COR-L47 (cell line): ENCODE results near the gene DHRS7C.
"Not testable (repeated sequence)": the region's sequence is repeated elsewhere in the genome, so short reads cannot be mapped to it uniquely, and the experiment has no call there.

Experiments
- DNase-seq: peaks from one replicate; lab custom pipeline; 2025; lab: John Stamatoyannopoulos, UW

The DHRS7C gene

GRCh38 chr17:9810100-9810949 is 18.9 kb upstream of the DHRS7C start:
- no peak for DNase-seq

GRCh38 chr17:9809409-9809808 is 18.0 kb upstream of the DHRS7C start:
- DNase-seq = no peak

GRCh38 chr17:9806699-9807098 is 15.3 kb upstream of the DHRS7C start:
- DNase-seq = no peak

DNA sequence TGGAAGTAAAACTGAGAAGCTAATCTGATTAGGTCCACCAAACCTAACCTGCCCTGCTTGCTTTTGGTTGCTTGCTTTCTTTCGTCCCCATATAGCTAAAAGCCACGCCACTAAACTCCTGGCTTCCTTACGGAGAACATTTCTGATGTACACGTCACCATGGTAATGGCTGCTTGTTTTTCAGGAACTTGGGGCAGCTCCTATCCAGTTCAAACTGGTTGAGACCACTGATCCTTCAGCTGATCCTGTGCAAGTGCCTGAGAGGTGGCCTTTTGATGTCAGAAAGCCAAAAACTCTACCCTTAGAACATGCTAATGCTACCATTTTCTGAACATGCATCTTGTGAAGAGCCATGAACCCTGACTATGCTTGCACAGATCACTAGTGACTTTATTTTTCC is 14.4 kb upstream of the DHRS7C start:
- no peak for DNase-seq

GRCh38 chr17:9802697-9803096 is 11.3 kb upstream of the DHRS7C start:
- no peak for DNase-seq

DNA sequence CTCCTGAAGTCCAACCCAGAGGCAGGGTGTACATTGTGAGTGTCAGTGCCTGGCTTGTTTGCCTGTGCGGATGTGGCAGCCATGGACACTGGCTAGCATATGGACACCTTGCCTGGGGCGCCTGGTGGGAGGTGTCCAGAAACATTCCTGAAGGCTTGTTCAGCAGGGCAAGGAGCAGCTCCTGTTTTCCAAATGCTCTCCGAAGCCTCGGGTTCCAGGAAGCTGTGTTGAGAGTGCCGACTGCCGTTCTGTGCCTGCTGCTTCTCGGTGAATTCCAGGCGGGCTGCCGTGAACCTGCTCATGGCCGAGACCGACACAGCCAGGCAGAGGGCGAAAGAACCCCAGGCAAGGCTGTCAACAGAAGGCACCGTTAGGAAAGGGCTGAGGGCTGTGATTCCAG is 10.9 kb upstream of the DHRS7C start:
- no peak for DNase-seq

DNA sequence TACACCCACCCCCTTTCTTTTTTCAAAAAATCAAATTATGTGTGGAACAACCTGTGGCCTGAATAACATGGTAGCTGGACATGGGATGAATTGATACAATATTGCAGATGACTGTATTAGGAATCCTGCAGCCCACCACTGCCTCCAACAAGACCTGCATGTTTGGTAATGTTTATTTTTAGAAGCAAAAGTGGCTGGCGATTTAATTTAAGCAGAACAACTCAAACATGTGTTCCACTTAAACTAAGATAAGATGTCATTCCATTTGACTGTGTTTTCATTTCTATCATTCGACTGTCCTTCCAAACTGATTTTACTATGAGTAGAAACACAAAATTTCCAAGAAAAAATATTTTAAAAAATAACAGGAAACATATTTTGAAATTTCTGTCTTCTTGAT is 10.1 kb upstream of the DHRS7C start:
- no peak for DNase-seq

GRCh38 chr17:9798724-9799123 is 7.3 kb upstream of the DHRS7C start:
- no peak for DNase-seq

GRCh38 chr17:9798008-9798407 is 6.6 kb upstream of the DHRS7C start:
- DNase-seq = no peak

- no peak for DNase-seq
Observed at GRCh38 chr17:9792181-9792840, 919 bp upstream of the DHRS7C start.

DNA sequence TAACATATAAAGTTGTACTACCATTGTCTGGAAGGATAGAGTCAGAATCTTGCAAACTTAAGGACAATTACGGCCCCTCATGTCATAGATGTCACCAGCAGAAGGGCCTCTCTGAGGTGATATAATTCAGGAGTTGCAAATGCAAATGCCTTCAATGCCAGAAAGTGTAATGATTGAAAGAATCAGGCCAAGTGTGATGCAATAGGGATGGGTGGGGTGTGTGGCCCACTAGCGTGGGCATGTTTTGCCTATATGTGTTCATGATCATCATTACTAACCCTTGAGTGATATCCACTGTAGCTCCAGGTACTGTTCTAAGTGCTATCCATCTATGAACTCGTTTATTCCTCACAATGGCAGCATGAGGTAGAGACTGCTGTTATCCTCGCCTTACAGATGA is 1.1 kb downstream of the DHRS7C start:
- DNase-seq = no peak

DNA sequence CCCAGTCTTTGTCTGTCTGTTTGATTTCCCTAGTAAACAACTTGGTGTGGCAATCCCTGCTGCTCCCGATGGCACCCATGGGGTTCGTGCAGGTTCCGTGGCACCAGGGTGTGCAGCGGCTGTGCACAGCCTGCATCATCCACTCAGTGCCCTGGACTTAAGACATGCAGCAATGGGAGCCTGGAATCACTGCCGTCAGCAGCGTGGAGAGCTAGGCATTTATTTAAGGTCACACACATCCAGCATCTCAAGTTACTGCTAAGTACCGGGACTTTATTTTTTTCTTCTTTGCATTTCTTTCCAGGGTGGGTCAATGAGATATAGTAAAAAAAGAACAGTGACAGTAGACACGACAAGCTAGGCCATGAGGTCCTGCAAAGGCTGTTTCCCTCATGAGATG is 2.8 kb downstream of the DHRS7C start:
- no peak for DNase-seq

GRCh38 chr17:9784544-9784943 is 6.8 kb downstream of the DHRS7C start:
- no peak for DNase-seq

- not testable (repeated sequence) for DNase-seq
Observed at GRCh38 chr17:9783465-9783864, 7.9 kb downstream of the DHRS7C start.

DNA sequence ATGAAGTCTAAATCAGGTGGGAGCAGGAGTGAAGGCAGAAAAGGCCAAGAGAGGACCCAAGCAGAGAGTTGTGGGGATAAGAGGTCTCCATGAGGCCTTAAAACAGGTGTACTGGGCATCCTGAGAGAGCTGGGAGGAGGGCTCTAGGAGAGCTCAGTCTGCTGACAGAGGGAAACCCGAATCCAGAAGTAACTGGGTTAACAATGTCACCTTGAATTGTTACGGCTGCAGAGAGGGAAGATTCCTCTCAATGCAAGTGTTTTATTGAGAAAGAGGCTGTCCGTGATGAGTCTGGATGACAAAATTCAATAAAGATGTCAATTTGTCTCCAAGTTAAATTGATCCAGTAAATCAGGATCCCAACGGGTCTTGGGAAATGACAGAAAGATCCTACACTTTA is 8.3 kb downstream of the DHRS7C start:
- no peak for DNase-seq

- DNase-seq = no peak
Observed at GRCh38 chr17:9780552-9780951, 10.8 kb downstream of the DHRS7C start.

DNA sequence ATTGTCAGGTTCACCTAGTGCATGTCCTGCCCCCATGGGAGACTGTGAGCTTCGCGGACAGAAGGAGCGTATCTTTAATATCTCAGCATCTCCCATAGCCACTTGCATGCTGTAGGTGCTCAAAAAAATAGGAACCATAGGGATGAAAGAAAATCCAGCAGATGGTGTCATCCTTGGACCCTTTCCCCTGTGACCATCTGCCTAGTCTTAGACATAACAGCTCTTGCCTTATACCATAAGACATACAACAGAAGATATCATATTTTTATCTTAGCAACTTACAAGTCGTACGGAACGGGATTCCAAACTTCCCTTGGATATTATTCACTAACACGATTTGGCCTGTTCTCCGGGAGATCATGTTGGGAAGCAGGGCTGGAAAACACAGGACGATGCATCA is 14.5 kb downstream of the DHRS7C start:
- no peak for DNase-seq

DNA sequence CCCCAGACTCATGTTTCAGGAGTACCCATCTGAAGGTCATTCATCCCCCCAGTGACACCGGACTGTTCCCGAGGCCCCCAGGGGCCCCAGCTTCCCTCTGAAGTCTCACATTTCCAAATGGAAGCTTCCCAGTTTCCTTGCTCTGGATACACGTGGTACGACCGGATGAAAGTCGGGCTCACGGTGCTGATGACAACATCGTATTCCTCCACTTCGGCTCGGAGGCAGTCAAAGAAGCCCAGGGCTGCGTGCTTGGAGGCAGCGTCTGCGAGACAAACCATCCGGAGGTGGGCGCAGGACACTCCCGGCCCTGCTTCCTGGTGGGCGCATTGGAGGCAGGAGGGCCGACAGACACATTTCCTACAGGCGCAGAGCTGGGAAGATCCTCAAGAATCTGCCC is 18.7 kb downstream of the DHRS7C start:
- no peak for DNase-seq

GRCh38 chr17:9771465-9771864 is 19.9 kb downstream of the DHRS7C start:
- DNase-seq = no peak

GRCh38 chr17:9769036-9769695 is 22.2 kb downstream of the DHRS7C start:
- no peak for DNase-seq

DNA sequence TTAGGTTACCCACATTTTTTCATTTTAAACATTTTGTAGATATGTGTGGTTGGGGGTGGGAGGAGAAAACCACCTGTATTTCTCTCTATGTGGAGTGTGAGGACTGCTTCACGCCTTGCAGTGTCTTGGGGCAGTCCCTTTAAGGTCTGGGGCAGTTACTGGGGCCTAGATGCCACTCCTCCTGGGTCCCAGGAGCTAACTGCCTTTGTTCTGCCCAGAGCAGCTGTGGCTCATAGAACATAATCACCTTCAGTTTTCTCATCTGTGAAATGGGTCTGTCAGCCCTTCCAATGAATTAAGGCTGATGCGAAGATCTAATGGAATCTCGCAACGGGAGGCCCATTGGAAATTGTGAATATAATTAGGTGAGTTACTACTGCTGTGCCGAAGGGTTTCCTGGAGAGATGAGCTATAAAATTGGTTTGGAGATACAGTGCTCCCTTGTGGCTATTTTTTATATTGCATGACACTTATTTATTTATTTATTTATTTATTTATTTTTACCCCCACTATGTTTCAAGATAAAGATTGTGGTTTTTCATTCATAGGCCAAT is 22.9 kb downstream of the DHRS7C start:
- DNase-seq = no peak

DNA sequence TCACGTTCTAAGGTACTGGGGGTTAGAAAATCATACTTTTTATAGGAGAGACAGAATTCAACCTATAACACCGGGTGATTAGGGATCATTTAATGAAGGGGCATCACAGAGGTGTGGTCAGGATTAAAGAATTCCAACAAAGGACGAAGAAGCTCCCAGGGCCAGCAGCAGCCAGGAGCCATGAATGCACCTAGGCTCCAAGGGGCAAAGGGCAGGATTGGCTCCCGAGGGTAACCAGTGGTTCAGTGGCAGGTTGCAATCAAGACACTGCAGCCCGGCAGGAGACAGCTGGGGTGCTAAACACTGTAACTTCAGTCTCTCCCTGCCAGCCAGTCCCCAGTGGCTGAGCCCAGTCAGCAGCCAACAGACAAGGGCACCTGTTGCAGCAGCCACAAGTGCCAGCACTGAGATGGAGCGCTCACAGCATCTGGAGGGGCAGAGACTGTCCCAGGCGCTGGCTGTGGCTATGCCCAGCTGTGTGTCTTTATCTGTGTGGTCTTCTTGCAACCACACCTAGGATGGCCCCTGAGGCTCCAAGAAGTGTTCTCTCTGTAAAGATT is 23.9 kb downstream of the DHRS7C start:
- no peak for DNase-seq

GRCh38 chr17:9766970-9767369 is 24.4 kb downstream of the DHRS7C start:
- no peak for DNase-seq
